NCI-H128 (cell line): ENCODE measurements around the gene SYCE3.

ENCODE experiments used
- DNase-seq: peaks from one replicate; lab custom pipeline; 2025; ENCODE audit not compliant: unreplicated experiment; lab: John Stamatoyannopoulos, UW

SYCE3 gene

DNA sequence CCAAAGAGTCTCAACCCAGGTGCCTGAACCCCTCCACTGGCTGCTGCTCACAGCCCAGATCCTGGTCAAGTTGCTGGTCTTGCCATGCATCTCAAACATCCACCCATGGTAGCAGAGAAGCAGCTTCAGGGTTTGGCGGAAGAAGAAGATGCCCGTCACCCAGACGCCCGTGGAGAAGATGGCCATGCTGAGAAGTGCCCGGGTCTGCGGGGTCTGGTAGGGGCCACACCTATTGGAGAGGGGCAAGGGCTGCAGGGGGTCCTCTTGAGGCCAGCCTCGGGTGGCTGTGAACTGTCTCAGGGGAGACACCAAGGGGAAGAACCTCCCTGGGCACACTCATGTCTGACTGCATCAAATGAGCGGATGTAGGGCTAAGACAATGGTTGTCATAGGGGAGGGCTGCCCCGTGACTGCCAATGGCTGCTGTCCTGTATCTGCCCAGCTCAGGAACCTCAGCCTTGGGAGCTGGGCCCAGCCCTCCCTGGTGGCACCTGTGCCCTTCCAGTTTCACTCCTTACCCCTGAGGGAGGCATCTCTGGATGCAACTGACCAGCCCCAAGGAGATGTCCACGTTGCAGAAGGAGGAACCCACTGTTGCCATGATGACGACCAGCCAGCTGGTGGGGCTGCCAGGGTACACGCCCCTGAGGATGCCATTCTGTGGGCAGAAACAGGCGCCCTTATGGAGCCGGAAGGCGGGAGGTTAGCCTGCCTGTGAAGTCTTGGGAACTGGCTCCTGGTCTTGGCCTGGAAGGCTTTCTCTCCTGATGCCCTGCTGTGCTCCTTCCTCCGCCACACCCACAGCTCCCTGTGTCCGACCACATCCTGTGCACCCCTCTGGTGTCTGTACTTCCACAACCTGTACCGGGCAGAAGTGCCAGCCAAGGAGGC, 14.3 kb upstream of the SYCE3 start:
- no peak for DNase-seq

DNA sequence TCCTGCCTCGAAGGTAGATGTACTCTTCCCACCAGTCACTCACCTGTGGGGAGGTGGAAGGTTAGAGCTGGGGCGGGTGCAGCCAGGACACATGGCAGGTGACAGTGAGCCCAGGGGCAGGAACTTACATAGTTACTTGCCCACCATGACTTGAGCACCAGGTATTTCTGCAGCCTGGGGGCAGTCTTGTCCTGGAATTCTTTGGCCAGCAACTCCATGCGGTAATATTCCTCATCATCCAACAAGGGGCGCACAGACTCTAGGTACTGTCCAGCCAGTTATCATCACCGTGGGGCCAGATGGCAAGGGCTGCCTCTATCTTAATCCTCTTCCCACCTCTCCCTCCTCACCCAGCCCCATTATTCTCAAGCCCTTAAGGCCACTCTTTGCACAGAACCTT, 13.4 kb upstream of the SYCE3 start:
- DNase-seq, result no peak

DNA sequence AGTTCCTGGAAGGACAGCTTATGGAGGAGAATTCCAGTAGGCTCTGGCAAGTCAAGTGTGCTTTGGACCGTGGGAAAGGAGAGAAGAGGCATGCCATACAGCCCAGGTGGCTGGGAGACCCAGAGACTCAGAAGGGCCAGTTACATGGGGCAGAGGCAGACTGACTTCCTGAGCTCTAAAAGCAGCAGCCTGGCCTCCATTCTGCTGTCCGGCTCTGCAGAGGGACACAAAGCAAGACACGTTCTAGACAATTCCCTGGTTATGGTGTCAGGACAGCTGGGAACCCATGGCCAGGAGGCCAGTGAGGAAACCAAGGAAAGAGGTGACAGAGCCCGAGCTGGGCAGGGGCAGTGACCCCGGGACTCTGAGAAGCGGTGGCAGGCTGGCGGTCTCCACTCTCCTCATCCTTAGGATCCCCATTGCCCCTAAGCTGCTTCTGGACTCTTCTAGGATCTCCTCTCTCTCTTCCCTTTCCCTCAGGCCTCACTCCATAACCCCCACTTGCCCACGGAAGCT, 12.8 kb upstream of the SYCE3 start:
- DNase-seq, result no peak

DNA sequence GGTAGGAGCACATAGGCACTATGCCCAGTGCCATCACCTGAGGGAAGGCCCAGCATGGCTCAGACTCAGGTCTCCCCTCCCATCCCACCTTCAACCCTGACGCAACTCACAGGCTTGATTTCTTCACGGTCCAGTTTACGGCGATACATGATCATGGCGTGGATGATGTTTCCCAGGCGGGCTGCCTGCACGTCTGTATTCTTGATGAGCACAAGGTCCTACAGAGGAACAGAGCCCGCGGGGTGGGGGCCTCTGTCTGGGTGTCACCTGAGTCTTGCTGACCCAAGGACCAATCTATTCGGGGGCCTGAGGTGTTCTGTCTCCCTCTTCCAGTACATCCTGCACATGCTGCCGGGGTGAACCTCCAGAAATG, 11.7 kb upstream of the SYCE3 start:
- no peak for DNase-seq

DNA sequence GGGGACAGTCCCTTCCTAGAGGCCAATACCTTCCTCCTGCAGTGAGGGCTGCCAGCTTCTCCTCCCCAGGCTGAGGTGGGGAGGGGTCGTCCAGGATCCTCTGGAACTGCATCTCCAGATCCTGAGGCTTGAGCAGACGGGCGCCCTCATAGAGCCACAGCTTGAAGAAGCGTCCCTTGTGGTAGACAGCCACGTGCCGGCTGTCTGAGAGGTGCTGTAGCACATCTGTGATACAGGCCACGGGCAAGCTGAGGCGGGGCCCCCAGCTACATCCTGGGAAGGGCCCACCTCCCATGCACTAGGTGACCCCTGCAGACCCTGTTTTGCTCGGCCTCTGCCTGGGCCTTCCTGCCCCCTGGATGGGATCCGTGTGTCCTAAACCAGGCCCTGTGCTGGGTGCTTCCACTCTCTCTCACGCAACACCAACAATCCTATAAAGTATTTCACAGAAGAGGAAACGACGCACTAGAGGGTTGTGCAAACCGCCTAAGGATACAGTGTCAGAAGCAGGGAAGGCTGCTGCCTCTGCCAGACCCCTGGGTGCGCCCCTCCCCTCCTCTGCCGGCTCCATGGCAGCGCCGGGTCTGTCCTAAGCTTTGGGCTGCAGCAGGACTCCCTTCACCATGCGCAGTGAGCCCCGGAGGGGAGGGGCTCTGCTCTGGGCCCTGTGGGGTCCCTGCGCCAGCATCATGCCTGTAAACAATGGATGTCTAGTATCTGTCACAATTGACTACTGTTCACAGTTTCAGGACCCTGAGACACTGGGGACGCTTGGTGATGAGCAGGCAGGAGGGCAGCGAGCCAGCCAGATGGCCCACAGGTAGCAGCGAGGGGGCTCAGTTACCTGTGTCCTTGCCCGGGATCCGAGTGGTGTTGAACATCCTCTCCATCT, 11.0 kb upstream of the SYCE3 start:
- no peak for DNase-seq

DNA sequence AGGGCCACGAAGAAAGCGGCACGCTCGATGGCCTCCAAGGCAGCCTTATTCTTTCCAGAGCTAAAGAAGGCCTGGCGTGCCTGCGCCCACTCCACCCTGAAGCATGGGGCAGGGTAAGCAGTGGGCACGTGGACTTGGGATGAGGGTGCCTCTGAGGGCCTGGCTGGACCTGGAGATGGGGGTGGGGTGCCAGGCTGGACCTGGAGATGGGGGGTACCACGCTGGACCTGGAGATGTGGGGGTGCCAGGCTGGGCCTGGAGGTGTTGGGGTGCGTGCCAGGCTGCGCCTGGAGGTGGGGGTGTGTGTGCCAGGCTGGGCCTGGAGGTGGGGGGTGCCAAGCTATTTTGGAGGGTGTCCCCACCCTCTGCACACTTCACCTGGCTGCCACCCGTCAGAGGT, 10.2 kb upstream of the SYCE3 start:
- DNase-seq, result no peak

DNA sequence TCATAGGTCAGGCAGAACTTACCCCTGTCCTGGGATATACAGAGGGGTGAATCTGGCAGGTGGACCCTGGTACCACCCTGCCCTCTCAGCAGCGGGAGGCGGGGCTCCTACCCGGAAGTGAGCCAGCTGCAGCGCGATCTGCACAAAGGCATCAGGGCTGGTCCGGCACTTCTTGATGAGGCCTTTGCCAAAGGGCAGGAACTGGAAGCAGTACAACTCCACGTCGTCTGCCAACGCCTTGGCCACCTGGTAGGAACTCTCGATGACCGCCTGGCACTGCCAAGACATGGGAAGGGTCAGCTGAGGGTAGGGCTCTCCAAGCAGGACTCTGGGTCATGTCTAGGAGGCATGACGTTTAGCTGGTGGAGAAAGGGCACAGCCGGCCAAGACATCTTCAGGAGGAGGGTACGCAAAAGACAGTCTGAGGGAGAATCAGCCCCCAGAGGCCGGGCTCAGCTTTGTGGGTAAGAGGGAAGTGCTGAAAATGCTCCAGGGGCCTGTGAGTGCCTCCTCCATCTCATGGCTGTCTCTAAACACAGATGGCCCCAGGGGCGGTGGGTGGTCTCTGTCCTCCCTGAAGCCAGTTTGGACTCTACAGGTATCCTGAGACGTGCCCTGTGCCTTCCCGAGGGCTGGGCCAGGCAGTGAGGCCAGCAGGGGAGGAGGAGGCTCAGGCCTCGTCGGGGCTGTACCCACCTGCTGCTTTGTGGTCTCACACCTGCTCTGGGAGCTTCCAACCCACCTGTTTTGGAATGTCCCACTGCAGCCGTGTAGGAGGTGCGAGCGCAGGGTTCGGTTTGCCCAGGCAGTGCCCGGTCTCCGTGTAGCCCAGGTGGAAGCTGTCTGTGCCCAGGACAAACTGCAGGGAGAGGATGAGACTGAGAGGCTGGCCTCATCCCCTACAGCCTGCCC, 8.8 kb upstream of the SYCE3 start:
- no peak for DNase-seq

DNA sequence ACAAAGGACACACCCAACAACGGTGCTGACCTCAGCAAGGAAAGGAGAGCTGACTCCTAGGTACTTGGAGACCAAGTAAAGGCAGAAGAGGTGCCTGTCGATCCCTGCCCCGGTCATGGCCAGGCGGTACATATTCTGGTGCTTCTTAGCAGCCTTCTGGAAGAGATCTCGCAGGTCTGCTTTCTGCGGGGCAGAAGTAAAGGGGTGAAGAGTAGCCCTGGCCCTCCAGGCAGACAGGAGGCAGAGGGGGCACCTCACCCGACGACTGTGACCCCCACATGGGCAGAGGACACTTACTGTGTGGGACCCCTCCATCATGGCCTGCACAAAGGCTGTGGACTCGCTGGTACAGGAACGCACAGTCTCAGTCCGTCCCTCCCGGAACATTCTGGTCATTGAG, 8.1 kb upstream of the SYCE3 start:
- no peak for DNase-seq

DNA sequence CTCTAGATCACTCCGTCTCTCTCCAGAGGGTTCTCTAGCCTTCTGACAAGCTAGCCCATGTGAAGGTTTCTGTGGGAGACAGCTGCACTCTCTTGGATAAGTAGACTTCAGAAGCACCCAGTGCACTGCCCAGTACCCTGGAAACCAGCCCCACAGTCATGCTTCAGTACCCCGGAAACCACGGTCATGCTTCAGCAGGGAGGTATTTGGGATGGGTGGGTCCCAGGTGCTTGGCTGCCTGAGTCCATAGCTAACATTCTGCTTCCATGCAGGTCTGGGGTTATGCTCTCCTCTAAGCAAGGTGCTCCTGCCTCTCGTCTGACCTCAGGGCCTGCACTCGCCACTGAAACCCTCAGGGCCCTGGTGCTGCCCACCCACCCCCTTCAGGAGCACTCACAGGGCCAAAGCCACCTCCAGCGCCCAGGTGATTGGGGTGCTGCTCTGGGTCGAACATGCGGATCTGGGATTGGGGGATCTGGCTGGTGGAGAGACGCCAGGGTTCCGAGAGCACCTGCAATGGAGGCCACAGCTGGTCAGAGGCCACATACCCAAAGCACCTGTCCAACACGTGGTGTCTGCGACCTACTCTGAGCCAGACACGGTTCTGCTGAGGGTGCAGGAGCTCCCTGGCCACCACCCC, 7.3 kb upstream of the SYCE3 start:
- DNase-seq, result no peak

DNA sequence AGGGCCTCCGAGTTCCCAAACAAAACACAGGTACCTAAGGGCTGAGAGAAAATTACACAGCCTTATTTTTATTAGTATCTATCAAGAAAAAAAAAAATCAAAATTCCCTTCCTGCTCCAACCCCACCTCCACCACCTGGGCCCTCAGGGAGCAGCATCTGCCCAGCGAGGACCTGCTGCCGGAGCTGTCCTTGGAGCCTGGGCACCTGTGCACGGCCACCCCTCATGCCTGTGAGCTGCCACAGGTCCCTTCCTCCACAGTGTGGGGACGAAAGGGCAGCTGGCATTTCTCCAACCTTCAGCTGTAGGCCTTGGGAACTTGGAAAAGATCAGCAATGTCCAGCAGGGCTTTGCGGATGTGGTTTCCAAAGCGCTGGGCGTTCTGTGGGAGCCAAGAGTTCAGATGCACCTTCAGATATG, 6.3 kb upstream of the SYCE3 start:
- no peak for DNase-seq

DNA sequence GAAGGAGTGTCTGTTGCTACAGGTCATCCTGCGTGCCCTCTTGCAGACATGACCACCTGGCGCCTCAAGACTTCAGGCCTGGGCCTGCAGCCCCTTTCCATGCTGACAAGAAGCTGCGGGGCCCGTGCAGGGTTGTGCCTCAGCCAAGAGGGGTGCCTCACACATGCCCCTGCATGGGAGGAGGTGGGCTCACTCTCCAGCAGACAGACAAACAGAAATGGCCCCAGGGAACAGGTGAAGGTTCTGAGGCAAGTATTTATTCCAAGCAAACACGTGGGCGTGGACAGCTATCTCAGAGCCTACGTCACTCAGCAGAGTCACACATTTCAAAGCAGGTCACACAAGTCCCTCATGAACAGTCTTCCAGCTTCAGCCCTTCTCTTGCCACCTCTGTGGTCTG, 5.9 kb upstream of the SYCE3 start:
- no peak for DNase-seq

DNA sequence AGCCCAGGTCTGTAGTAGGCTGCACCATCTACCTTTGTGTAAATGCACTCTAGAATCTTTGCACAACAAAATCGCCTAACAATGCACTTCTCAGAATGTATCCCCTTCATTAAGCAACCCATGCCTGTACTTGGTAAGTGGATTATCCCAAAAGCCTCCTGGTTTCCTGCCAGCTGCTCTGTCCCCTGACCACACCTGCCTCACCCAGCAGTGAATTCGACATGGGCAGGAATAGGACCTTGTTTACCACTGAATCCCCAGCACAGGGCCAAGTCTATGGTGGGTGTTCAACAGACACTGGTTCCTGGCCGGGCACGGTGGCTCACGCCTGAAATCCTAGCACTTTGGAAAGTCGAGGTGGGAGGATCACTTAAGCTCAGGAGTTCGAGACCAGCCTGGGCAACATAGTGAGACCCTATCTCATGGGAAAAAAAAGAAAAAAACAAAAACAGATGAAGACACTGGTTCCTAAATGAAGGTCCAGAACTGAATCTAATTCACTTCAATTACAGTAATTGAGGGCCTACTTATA, 5.1 kb upstream of the SYCE3 start:
- no peak for DNase-seq

DNA sequence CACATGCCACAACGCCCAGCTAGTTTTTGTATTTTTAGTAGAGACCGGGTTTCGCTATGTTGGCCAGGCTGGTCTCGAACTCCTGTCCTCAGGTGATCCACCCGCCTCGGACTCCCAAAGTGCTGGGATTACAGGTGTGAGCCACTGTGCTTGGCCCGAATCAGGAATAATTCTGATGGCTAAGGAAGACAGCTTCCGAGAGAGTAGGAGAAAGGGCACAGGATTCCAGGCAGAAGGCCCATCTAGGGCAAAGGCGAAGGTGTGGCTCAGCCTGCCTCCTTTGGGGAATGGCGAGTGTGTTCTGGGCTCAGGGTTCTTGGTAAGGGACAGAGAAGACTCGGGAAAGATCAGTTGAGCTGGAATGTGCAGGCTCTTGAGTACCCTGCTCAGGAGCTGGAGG, 1.6 kb upstream of the SYCE3 start:
- no peak for DNase-seq

DNA sequence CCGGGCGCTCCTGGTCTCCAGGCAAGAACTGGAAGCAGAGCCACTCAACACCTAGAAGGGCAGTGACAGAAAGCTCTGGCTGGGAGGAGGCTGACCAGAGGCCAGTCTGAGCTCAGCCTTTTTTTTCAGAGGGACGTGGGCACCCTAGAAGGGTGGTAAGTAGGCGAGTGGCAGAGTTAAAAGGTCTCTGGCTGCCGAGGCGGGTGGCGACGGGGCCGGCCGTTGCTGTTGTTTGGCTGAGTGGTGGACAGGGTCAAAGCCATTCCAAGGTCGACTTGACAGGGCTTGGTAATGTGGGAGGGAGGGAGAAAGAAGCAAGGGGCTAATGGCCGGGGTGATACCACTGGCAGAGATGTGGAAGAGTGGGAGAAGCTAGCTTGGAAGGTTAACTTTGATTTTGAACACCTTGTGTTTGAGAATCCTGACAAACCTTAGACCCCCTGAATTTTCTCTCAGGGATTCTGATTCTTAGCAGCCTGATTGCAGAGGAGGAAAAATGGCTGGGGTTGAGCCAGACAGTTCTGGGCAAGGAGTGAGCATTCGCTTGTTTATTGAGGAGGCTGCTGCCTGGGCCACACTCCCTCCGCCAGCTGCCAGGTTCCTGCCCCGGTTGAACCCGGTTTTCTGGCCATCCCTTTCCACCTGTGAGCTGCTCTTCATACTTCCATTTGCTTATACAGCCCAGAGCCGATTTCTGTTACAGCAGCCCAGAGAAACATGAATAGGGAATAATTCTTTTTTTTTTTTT, 868 bp upstream of the SYCE3 start:
- DNase-seq, result no peak

DNA sequence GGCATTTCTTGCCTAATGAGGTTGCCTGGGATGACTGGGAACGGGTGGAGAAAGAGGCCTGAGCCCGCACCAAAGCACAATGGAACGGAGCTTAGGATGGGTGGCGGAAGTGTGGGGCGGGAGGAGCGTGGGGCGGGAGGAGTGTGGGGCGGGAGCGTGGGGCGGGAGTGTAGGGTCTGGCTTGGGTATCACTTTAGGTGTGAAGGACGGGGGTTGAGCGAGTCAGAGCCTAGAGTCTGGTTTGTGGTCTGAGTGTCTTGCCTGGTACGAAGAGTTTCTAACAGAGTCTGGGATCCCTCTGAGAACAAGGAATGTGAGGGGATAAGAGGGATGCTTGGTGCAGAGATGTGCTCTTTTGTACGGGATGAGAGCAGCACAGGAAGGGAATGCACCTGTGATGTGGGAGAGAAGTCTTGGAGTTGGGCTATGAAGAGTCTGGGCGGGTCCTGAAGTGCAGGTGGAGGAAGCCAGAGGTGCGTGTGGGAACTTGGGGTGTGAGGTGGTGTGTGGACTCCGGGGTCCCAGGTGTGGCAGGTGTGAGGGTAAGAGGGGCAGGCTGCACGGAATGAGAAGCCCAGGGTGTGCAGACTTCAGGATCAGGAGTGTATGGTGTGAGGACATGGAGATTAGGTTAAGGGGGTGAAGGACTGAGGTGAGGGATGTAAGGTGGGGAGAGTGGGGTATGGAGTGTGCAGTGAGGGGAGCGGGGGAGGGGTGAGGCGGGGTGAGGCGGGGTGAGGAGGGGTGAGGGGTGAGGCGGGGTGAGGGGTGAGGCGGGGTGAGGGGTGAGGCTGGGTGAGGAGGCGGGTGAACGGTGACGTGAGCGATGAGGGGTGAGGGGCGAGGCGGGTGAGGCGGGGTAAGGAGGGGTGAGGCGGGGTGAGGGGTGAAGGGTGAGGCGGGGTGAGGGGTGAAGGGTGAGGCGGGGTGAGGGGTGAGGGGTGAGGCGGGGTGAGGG, 1.0 kb downstream of the SYCE3 start:
- no peak for DNase-seq

DNA sequence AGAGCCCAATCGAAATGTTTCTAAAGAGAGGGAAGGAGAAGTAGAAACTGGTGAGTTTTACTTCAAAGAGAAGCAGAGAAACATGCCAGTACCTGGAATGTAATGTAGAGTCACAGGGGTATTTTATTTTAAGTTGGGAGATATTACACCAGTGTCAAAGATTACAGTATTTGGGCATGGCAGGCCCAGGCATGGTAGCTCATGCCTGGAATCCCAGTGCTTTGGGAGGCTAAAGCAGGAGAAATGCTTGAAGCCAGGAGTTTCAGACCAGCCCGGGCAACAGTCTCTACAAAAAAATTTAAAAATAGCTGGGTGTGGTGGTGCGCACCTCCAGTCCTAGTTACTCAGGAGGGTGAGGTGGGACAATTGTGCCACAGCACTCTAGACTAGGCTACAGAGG, 2.7 kb downstream of the SYCE3 start:
- no peak for DNase-seq

DNA sequence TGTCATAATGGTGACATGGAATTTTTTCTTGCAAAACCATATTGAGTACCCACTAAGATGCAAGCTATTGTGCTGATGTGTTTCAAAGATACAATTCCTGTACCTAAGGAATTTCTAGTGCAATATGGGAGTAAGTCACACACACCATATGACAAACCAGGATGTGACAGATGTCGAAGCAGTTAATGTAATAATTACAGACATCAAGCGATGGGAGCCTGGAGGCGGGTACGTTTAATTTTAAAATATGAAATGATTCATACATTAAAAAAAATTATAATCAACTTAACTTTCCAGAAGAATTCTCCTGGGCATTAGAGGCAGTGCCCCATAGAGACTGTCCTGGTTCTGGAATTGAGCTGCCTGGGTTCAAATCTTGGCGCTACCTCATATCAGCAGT, 6.0 kb downstream of the SYCE3 start:
- no peak for DNase-seq

DNA sequence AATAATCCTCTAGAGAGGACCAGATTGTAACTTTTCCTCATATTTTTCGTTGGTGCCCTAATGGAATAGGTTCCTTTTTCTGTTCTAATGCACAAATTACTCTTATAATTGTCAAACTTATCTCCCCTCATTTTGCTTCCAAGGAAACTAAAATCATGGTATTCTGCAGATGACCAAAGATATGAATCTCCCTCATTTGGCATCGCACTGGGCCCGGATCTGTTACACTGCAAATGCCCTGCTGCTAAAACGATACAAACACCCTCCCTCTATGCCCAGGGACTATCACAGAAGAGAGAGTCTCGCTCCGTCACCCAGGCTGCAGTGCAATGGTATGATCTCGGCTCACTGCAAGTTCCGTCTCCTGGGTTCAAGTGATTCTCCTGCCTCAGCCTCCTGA, 9.4 kb downstream of the SYCE3 start:
- DNase-seq, result no peak
